Hematopoietic multipotent progenitor cell treated with erythropoietin and hydrocortisone succinate and interleukin-3 and kit ligand, for 17 days (in vitro differentiated cells): ENCODE measurements around the gene TSPOAP1.

Experiments used
- DNase-seq: peaks from one replicate; pipeline ENCODE4 v3.0.0-alpha.2; 2015; ENCODE audit warnings: low spot score

TSPOAP1 gene

GRCh38 chr17:58262149-58262548 is 66.4 kb downstream of the TSPOAP1 start:
- no peak for DNase-seq

- DNase-seq: no peak
Measured at GRCh38 chr17:58254803-58255202, 73.8 kb downstream of the TSPOAP1 start.

- no peak for DNase-seq
Measured at GRCh38 chr17:58253082-58253481, 75.5 kb downstream of the TSPOAP1 start.

- DNase-seq: no peak
Measured at GRCh38 chr17:58252141-58252540, 76.5 kb downstream of the TSPOAP1 start.
